ENCODE measurements around the gene TMEM72. TPM values are rescaled to one million over a fixed set of nuclear protein-coding genes. Genes with fewer than 3 reads are reported as not detected.

TMEM72 gene
- total and polyA plus RNA-seq, 7 donors, result 0.33 to 11.8 (median 4.1) TPM; not detected in 3

DNA sequence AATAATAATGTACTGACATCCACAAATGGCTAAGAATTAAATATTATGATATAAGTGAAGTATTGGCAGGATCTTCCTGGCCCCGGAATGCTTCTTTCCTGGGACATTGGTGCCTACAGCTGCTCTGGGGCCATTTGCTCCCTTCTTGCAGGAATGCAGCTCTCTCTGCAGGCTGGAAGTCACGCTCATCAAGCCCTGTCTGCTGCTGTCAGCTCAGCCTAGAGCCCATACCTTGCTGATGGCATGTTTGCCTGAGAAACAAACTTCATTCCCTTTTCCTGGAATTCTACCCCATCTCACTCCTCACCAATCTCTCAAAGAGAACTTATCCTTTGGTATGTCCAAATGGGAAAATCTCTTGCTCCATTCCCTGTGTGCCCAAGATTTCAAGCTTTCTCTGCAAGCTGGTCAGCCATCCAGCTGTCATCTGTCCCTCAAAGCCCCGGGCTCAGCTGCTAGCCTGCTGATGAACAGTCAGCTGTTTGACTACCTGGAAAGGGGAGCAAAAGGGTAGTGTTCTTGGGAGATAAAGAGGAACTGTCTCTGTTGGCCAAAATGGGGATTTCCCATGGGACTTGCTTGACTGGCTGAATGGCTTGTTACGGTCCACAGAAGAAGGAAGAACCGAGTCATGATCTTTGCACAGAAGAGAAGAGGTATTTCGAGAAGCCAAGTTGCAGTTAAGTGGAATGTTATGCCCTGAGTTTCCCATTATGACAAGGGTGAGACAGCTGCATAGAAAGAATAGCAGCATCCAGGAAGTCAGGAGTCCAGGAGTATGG, 36.4 kb downstream of the TMEM72 start:
- intact Hi-C loops (cut with DNase I), result no loop called here
- peak; percentile 48 for DNase-seq
- WGBS, 2 donors, result 71 to 85% methylated on average over 6 of the region's 6 CpGs
- Histone ChIP-seq H3K36me3 (no peaks in the 10 kb centered on the region), H3K4me1 (peaks cover 0 to 8% (median 8%) of the 10 kb centered on the region in 4 donors), H3K27me3 (no peaks in the 10 kb centered on the region), H3K27ac (no peak overlapping the region), H3K9me3 (no peaks in the 10 kb centered on the region), H3K4me3 (no peak overlapping the region)
- no peak for TF ChIP-seq EP300 (IDR thresholded peaks at IDR 0.05)
- no peak for TF ChIP-seq POLR2A (IDR thresholded peaks at IDR 0.05)
- TF ChIP-seq POLR2AphosphoS5 (IDR thresholded peaks at IDR 0.05), result no peak
- TF ChIP-seq, protein P1, sequence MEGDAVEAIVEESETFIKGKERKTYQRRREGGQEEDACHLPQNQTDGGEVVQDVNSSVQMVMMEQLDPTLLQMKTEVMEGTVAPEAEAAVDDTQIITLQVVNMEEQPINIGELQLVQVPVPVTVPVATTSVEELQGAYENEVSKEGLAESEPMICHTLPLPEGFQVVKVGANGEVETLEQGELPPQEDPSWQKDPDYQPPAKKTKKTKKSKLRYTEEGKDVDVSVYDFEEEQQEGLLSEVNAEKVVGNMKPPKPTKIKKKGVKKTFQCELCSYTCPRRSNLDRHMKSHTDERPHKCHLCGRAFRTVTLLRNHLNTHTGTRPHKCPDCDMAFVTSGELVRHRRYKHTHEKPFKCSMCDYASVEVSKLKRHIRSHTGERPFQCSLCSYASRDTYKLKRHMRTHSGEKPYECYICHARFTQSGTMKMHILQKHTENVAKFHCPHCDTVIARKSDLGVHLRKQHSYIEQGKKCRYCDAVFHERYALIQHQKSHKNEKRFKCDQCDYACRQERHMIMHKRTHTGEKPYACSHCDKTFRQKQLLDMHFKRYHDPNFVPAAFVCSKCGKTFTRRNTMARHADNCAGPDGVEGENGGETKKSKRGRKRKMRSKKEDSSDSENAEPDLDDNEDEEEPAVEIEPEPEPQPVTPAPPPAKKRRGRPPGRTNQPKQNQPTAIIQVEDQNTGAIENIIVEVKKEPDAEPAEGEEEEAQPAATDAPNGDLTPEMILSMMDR (IDR thresholded peaks at IDR 0.05), result no peak

DNA sequence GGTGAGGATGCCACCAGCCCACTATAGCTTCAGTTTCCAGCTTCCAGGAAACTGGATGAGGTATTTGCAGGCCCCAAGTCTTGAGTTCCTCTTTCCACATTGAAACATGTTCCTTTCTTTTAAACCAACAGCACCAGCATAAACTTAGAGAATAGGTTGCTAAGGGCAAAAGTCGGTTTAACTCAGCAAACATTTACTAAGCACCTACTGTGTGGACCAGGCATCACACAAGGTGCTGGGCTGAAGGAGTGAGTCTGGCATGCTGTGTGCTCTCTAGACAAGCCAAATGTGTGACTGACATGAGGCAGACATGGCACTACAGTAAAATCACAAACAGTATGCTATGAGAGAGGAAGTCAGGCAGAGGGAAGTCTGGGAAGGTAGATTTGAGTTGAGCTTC, 37.5 kb downstream of the TMEM72 start:
- Histone ChIP-seq H3K27ac (no peak overlapping the region), H3K4me1 (peaks cover 0 to 14% (median 8%) of the 10 kb centered on the region in 4 donors), H3K4me3 (no peak overlapping the region), H3K36me3 (no peaks in the 10 kb centered on the region), H3K27me3 (no peaks in the 10 kb centered on the region), H3K9me3 (no peaks in the 10 kb centered on the region)
- 74 to 88% methylated on average over 1 of the region's 1 CpG for WGBS, 2 donors
- TF ChIP-seq EP300 (IDR thresholded peaks at IDR 0.05) (no peak), POLR2A (IDR thresholded peaks at IDR 0.05) (no peak)
- TF ChIP-seq, protein P1 (IDR thresholded peaks at IDR 0.05), result no peak
- intact Hi-C loops (cut with DNase I), result no loop called here
- DNase-seq, result no peak

DNA sequence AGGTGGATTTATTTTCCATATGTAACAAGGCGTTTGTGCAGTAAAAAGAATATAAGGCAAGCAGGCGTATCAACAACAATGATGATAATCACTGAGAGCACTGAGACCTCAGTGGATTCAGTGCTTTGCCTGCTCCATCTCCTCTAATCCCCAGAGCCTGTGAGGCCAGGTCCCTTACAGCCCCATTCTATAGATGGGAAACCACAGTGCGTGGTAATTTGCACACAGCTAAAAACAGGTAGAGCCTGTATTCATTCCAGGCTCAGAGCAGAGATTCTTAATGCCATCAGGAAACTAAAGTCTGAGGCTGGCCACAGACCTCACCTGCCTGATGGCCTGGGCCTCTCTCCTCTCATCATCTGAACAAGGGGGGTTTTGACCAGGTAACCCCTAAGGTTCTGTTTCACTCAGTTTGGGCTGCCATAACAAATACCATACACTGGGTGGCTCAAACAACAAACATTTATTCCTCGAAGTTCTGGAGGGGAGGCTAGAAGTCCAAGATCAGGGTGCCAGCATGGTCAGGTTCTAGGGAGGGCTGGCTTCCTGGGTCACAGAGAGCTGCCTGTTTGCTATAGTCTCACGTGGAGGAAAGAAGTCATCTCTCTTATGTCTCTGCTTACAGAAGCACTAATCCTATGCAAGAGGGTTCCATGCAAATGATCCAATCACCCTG, 38.1 kb downstream of the TMEM72 start:
- Histone ChIP-seq H3K4me3 (no peak overlapping the region), H3K27me3 (no peaks in the 10 kb centered on the region), H3K9me3 (no peaks in the 10 kb centered on the region), H3K4me1 (peaks cover 0 to 14% (median 8%) of the 10 kb centered on the region in 4 donors), H3K27ac (no peak overlapping the region), H3K36me3 (no peaks in the 10 kb centered on the region)
- TF ChIP-seq, protein P1 (IDR thresholded peaks at IDR 0.05), result no peak
- TF ChIP-seq EP300 (IDR thresholded peaks at IDR 0.05), result no peak
- TF ChIP-seq POLR2AphosphoS5 (IDR thresholded peaks at IDR 0.05), result no peak
- TF ChIP-seq POLR2A (IDR thresholded peaks at IDR 0.05), result no peak
- DNase-seq, result no peak
- intact Hi-C loops (cut with DNase I), result no loop called here
- WGBS, 2 donors, result 82 to 83% methylated on average over 5 of the region's 5 CpGs

DNA sequence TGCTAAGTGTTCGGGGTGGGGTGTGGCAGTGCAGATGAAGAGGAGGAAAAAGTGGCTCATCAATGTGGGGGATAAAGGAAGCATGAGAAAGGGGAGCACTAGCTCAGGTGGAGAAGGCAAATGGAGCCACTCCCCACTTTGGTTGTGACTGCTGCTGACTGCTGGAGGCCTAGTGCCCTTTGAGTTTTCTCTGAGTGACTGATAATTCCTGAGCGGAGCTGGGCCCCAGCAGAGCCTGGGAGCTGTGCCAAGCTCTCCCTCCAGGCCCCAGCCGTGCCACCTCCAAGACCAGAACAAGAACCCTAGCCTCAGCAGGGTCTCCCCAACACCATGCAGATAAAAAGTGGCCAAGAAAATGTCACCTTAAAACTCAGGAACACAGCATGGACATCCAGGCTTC, 38.8 kb downstream of the TMEM72 start:
- Histone ChIP-seq H3K9me3 (no peaks in the 10 kb centered on the region), H3K36me3 (no peaks in the 10 kb centered on the region), H3K4me3 (no peak overlapping the region), H3K27me3 (no peaks in the 10 kb centered on the region), H3K4me1 (peaks cover 0 to 14% (median 8%) of the 10 kb centered on the region in 4 donors), H3K27ac (peak overlapping the region in 1 of 4 donors; percentile 42)
- WGBS, 2 donors, result 83 to 86% methylated on average over 3 of the region's 3 CpGs
- TF ChIP-seq POLR2A (IDR thresholded peaks at IDR 0.05) (no peak), POLR2AphosphoS5 (IDR thresholded peaks at IDR 0.05) (no peak), EP300 (IDR thresholded peaks at IDR 0.05) (no peak)
- TF ChIP-seq, protein P1 (IDR thresholded peaks at IDR 0.05), result no peak
- intact Hi-C loops (cut with DNase I), result no loop called here
- DNase-seq, result peak; percentile 54

All from sigmoid colon (tissue), 7 donors.